GM19238 (cell line): ENCODE data around the gene ANKRD16.
A peak's percentile ranks its signal among the peaks of the same experiment; 100 is the strongest.
"Not testable (repeated sequence)": the region's sequence is repeated elsewhere in the genome, so short reads cannot be mapped to it uniquely, and the experiment has no call there.

Source experiments
- DNase-seq: peaks from one replicate; pipeline ENCODE4 v3.0.0; 2011; ENCODE audit warnings: low spot score; ENCODE audit not compliant: insufficient read length

Gene ANKRD16

DNA sequence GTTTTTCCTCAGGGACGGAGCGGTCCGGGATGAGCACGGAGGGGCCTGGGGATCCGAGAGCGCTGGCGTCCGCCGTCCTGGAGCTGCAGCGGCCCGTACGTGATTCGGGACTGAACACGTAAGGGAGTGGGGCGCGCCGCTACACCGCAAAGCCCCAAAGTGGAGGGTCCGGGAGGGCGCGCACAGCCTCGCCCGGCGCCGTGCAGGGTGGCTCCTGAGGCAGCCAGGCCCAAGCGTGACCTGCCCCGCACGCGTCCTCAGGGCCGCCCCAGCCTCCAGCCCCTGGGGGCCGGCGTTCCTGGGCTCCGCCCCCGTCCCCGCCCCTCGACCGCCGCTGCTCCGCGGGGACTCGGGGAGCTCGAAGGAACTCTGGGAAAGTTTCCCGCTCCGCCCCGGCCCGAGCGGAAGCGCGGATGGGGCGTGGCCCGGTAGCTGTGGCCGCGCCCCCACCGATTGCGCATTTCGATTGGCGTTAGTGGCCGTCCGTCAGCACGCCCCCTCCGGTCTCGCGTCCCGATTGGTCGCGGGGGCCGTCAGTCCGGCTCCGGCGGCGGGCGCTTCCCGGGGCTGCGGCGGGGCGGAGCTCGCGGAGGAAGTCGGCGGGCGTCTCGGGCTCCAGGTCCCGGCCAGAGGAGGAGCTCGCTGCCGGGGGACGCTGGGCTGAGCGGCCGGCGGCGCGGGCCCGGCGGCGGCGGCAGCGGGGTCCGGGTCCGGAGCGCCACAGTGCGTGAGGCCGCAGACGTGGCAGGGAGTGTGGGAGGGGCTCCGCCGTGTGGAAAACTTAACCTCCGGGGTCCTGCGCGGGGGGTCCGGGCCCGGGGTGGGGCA lies at the start of gene ANKRD16, which contains the start of gene FBH1:
Gene ANKRD16 (minus strand): TSS at position 270 of the 828 bp plus-strand sequence. CDS start 539 bp downstream, outside the sequence.
Gene FBH1 (plus strand): TSS at position 620 of the 828 bp plus-strand sequence. CDS start 103 bp downstream, at position 723.
- DNase-seq, result peak; percentile 96

DNA sequence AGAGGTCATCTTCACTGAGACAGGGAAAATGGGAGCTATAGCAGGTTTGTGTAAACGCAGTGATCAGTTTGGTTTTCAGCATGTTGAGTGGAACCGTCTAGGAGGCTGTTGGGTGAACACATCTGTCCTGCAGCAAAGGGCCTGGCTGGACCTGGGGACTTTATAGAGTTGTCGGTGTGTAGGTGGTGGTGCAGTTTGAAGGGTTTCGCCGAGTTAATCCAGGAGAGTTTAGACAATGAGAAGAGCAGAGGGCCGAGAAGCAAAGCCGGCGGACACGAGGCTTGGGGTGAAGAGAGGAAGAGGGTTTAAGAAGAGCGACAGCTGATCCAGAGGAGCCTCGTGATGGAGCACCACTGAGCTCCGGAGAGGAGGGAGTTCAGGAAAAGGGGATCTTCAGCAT lies 48.6 kb upstream of the ANKRD16 start:
- DNase-seq, result no peak

DNA sequence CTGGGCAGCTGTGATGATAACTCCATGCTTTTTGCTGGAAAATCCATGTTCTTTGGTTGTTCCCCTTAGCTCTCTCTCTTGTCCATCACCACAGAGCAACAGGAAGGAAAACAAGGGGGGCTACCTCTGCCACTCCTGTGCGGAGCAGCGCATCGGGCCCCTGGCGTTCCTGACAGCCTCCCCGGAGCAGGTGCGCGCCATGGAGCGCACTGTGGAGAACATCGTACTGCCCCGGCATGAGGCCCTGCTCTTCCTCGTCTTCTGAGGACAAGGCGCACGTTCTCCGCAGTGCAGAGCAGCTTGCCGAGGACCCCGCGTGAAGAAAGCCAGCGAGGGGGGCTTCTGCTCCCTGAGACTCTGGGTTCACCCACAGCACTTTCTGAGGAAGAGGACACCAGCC lies 47.3 kb upstream of the ANKRD16 start:
- DNase-seq, result no peak

DNA sequence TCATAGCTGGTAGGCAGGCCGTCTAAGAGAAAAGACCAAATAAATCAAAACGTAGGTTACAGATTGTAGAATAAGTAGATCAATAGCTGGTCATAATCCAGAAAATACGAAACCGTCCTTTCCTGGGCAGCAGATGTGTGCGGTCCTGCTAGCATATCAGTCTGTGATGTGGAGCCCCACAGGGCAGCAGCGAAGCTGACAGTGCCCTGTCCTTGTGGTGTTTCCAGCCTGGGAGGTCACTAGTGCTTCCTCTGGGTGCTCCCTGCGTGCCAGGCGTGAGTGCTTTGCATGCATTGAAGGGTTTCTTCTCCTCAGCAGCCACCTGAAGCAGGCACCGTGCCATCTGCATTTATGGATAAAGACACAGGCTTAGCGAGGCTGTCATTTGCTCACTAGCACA lies 45.9 kb upstream of the ANKRD16 start:
- no peak for DNase-seq

DNA sequence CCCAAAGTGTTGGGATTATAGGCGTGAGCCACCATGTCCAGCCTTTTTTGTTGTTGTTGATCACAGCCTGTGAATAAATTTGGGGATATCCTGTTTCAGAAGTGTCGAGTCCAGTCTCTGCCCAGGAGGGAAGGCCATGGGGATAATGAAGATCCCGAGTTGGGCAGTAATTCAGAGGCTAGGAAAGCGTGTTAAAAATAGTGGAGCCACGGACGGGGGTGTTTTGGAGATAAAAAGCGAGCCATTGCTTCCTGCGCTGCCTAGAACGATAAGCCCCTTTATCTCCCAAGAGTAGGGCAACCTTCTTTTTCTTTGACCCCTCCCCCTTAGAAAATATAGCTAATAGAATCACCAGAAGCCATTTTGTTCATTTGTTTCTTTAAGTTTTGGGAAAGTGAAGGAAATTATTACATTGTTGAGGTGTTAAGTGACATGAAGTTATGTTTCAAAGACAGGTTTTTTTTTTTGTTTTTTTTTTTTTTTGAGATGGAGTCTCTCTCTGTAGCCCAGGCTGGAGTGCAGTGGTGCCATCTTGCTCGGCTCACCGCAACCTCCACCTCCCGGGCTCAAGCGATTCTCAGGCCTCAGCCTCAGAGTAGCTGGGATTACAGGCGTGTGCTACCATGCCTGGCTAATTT lies 44.3 kb upstream of the ANKRD16 start:
- DNase-seq, result no peak

DNA sequence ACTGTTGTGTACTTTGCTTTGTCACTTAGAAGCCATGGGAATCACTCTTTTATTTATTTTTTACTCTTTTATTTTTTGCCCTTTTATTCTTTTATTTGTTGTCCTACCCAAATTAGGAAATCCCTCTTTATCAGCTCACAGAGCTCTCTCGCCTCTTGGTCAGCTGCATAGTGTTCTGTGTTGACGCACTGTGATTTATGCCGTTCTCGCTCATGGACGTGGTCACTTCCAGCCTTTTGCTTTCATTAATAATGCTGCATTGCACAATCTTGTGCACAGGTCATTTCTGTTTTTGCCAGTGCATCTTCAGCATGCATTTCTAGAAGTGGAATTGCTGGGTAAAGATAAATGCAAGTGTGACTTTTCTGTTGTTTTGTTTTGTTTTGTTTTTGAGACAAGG lies 42.7 kb upstream of the ANKRD16 start:
- no peak for DNase-seq

DNA sequence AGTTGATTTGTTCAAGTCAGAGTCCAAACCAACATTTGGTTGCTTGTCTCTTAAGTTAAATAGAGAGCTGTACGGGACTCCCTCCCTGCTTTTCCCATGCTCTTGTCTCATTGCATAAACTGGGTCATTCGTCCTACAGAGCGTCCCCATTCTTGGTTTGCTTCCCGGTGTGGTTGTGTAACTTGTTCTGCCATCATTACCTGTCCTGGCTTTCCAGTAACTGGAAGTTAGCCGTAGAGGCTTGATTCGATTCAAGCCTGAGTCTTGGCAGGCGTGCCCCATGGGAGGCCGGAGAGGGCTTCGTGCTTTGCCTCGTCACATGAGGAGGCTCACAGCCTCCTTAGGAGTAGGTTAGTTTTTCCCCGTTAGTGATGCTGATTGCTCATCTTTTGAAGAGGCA lies 40.6 kb upstream of the ANKRD16 start:
- DNase-seq, result no peak

DNA sequence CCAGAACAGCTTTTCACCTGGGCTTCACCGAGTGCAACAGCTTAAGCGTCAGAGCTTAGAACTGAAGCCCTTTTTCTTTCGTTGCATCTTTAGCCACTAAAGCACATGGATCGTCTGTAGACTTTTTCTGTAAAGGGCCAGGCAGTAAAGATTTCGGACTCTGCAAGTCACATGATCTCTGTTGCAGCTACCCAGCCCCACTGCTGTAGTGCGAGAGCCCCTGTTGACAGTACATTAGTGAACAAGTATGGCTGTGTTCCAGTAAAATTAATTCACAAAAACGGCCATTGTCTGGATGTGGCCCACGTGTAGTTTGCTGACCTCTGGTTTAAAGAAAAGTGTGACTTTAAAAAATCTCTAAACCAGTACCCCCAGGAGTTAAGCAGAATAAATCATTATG lies 39.7 kb upstream of the ANKRD16 start:
- no peak for DNase-seq

DNA sequence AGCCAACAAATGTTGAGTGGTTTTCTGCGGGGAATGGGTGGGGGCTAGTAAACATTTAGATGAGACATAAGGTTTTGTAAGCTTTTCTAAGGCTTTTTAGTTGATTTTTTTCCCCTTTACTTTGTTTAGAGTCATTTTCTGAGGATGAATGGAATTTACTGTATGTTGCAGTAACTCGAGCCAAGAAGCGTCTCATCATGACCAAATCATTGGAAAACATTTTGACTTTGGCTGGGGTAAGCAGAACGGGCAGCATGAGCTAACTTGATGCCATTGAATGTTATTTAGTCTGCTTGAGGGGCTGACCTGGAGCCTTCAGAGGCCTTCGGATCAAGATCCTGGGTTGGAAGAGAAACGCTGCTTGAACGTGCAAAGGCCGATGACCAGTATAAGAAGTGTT lies 37.6 kb upstream of the ANKRD16 start:
- DNase-seq, result no peak

DNA sequence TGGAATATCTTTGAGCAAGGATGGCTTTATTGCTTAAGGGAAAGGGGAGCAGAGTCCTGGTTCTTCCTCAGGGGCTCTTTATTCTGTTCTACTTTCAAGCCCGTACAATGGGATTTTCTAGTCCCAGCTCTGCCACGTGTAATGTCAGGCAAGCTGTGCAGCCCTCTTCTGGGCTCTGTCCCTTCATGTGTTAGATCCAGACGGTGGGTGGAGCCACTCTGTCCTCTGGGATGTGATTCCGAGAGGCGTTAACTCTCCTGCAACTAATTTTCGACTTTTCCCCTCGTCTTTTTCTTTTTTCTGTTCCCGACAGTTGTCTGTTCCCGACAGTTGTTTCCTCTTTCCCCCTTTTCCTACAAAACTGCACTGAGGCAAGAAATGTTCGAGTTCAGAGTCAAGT lies 35.2 kb upstream of the ANKRD16 start:
- DNase-seq, result no peak

DNA sequence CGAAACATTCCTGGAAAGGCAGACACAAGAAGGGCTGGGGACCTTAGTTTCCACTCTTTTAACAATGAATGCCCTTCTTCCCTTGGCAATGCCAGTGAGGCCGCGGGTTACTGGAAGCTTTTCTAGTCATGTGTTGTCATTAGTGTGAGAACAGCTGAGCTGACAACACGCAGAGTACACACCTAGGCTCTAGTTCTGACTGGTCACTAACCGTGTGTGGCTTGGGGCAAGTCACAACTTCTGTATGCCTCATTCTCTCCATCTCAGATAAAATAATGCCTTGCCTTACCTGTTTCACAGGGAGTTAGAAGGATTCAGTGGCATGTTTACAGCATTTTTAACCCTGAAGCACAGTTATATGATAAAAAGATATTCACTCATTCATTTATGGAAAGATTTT lies 32.1 kb upstream of the ANKRD16 start:
- no peak for DNase-seq

DNA sequence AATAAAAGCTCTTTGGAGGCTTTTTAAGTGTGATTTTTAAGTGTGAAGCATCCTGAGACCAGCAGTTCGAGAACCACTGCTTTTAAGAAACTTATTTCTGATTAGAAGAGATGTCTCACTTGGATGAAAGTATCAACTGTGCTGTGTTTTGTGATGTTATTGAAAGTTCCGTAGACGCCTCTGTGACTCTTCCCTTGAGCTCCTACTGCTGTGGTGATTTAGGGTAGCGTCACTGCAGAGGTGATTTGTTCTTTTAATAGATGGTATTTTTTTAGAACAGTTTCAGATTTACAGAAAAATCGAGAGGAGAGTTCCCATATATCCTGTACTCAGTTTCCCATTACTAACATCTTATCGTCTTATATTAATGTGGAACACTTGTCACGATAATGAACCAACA lies 29.9 kb upstream of the ANKRD16 start:
- DNase-seq, result no peak

DNA sequence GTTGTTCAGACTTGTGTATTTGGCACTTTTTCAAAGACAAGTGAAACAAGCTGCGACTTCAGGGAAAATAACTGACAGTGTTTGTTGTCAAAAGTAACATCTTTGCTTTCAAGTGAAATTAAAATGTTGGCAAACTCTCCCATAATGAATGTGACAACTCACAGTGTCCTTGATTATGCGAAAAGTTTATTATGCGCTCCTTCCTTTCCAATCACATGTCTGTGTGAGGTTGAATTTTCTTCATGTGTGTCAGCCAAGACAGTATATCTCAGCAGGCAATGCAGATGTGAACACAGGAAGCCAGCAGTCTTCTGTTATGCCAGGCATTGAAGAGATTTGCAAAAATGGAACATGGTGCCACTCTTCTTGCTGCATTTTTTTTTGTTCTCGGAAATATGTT lies 29.1 kb upstream of the ANKRD16 start:
- DNase-seq, result no peak

DNA sequence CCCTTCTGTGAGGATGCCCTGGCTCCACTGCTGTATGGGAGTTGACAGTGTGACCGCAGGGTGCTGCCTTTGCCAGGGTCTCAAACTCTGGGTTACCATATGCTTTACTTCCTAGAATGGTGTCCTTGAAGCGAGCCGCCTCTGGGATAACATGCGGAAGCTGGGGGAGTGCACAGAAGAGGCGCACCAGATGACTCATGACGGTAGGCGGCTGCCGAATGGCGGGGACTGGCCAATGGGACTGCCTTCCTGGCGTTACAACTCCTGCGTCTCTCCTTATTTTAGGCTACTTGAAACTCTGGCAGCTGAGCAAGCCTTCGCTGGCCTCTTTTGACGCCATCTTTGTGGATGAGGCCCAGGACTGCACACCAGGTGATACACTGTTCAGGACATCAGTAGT lies 27.6 kb upstream of the ANKRD16 start:
- DNase-seq, result no peak

DNA sequence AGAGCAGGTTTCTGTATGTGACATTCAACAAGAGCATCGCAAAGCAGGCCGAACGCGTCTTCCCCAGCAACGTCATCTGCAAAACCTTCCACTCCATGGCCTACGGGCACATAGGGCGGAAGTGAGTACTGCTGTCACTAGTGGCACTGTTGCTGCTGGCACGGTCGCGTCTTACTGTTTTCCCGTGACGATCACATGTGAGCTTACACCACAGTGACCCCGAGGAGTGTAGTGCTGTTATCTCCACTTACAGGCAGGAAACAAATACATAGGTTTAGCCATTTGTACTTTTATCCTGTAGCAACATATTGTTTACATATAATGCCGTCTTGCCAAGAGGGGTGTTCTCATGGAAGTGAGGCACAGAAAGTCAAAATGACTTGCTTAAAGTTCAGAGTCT lies 25.8 kb upstream of the ANKRD16 start:
- DNase-seq, result no peak

DNA sequence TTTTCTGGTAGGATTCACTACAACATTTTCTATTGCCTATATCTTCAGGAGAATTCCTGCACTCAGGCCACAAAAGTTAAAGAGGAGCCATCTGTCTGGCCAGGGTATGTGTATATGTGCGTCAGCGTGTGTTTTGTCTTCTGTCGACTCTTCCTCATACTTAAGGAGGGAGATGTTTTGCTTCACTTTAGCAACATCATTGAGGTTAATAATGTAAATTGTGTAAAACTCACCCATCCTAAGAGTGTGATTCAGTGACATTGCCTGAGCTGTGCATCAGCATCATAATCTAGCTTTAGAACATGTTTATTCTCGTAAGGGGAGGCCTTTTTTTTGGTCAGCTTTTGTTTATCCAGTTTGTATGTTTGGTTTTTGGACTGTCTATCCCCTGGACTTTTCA lies 24.0 kb upstream of the ANKRD16 start:
- no peak for DNase-seq

DNA sequence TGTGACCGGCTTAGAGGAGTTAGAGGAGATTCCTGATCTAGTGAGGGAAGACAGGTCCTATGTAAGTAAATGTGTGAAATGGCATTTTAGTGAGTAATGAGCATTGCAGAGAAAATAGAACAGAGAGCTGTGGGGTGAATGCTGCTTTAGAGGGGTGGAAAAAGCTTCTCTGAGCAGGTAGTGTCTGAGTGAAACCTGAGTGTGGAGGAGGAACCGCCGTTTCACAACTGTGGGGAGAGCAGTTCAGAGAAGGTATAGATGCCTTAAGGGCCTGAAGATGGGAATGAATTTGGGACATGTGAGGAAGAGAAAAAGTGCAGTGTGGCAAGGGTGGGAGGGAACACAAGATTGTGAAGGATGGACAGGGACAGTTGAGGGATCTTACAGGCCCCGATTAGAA lies 22.0 kb upstream of the ANKRD16 start:
- no peak for DNase-seq

DNA sequence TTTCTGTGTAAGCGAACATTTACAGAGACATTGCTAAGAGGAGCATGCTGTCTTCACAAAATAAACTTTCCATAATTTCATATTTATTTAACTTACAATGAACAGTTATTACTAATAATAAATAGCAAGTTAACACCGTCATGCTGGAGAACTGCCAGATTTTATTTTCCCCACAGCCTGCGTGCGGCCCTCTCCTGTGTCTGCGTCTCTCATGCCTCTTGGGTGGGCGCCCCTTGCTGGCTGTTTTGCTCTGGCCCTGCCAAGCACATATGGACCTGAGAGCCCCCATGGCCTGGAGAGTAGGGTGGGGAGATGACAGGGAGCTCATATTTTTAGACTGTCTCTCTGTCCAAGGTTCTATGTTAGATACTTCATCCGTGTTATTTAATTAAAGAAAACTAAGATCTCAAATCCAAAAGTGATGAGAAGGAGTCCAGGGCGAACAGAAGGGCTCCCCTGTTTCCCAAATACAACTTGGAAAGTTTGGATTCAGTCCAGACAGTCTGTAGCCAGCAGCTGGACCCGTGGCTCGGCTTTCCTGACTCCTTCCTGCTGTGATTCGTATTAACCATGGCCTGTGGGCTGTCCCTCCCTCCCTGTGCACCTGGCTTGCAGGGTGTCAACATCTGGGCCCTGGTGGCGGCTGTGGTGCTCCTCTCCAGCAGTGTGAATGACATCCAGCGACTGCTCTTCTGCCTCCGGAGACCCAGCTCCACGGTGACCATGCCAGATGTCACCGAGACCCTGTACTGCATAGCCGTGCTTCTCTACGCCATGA lies 20.8 kb upstream of the ANKRD16 start:
- no peak for DNase-seq

DNA sequence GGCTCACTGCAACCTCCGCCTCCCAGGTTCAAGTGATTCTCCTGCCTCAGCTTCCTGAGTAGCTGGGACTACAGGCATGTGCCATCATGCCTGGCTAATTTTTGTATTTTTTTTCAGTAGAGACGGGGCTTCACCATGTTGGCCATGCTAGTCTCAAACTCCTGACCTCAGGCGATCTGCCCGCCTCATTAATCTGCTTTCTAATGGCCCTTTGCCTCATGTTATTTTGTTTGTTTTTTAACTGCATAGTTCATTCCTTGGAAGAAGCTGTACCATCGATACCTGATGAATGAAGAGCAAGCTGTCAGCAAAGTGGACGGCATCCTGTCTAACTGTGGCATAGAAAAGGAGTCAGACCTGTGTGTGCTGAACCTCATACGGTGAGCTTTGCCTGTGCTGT lies 19.0 kb upstream of the ANKRD16 start:
- DNase-seq, result not testable (repeated sequence)

DNA sequence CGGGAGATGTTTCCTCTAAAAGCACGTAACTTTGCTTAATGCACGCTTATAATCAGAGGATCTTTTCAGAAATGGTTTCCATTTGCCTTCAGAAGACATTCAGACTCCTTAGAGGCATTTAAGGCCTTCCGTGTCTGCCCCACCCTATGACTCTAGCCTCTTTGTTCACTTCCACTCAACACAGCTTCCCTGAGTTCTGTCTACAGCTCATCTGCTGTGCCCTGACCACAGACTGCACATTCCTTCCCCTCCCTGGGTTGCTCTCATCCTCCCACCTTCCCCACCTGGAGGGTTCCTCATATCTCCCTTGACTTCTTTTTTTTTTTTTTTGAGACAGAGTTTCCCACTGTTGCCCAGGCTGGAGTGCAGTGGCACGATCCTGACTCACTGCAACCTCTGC lies 17.0 kb upstream of the ANKRD16 start:
- DNase-seq, result no peak

DNA sequence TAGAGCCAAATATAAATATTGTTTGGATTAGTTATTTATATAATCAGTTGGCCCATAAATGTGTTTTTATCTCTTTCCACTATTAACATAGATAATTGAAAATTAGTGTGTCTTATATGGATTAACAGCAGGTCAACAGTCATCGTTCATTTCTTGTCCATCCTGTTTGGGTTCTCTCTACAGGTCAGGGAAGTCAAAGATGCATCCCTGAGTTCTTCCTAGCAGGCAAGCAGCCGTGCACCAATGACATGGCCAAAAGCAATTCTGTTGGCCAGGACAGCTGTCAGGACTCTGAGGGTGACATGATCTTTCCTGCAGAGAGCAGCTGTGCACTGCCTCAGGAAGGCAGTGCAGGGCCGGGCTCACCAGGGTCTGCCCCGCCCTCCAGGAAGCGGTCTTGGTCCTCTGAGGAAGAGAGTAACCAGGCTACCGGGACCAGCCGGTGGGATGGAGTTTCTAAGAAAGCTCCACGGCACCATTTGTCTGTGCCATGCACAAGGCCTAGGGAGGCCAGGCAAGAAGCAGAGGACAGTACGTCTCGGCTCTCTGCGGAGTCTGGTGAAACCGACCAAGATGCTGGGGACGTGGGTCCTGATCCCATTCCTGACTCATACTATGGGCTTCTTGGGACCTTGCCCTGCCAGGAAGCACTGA lies 16.3 kb upstream of the ANKRD16 start:
- DNase-seq, result no peak

DNA sequence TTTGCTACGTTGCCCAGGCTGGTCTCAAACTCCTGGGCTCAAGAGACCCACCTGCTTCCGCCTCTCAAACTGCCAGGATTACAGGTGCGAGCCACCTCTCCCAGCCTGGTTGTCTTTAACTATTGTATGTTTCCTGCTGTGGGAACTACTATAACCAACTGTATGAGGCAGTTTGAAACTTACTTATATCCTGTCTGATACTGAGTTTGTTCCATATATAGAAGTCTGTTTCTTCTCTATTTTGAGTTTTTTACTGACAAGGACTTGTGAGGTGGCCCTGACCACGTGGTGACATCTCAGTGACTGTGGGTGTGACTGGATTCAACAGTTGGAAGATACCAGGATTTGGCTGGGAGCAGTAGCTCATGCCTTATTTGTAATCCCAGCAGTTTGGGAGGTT lies 14.5 kb upstream of the ANKRD16 start:
- DNase-seq, result peak; percentile 43
